WTC11 (cell line): ENCODE results near the gene ZSCAN20.

Source experiments
- ZNF416 ChIP-seq: fragments of 250-450 bp; sonication (Bioruptor Pico); IDR thresholded peaks from 2 replicates; pipeline ENCODE4 v1.9.0; 2021; ENCODE audit warnings: mild to moderate bottlenecking, inconsistent platforms
- TF ChIP-seq, protein P1 (sequence below): fragments of 200-600 bp; IDR thresholded peaks from 2 replicates; pipeline ENCODE4 v1.8.0; 2022; ENCODE audit warnings: antibody characterized with exemption
- TF ChIP-seq, protein P2 (sequence below): sonication (generic); formaldehyde crosslinking; IDR thresholded peaks from 2 replicates; pipeline ENCODE4 v1.8.0; 2022; ENCODE audit warnings: missing genetic modification reagents
- TF ChIP-seq, protein P3 (sequence below): sonication (generic); formaldehyde crosslinking; IDR thresholded peaks from 2 replicates; pipeline ENCODE4 v1.8.1; 2023; ENCODE audit warnings: mild to moderate bottlenecking, missing genetic modification reagents, moderate library complexity

DNA sequence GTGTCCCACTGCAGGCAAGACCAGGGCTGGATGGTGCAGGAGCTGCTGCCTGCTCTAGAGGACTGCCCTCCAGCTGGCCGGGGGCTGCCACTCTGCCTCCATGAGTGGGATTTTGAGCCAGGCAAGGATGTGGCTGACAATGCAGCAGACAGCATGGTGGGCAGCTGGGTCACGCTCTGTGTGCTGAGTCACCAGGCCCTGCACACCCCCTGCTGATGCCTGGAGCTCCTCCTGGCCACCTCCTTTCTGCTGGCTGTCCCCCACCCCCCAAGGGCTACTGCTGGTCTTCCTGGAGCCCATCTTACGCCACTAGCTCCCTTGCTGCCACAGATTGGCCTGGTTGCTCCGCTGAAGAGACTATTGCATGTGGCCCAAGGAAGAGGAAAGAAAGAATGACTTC lies 3.9 kb upstream of the ZSCAN20 start:
- TF ChIP-seq, protein P1, sequence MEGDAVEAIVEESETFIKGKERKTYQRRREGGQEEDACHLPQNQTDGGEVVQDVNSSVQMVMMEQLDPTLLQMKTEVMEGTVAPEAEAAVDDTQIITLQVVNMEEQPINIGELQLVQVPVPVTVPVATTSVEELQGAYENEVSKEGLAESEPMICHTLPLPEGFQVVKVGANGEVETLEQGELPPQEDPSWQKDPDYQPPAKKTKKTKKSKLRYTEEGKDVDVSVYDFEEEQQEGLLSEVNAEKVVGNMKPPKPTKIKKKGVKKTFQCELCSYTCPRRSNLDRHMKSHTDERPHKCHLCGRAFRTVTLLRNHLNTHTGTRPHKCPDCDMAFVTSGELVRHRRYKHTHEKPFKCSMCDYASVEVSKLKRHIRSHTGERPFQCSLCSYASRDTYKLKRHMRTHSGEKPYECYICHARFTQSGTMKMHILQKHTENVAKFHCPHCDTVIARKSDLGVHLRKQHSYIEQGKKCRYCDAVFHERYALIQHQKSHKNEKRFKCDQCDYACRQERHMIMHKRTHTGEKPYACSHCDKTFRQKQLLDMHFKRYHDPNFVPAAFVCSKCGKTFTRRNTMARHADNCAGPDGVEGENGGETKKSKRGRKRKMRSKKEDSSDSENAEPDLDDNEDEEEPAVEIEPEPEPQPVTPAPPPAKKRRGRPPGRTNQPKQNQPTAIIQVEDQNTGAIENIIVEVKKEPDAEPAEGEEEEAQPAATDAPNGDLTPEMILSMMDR, result no peak
- TF ChIP-seq, protein P2, sequence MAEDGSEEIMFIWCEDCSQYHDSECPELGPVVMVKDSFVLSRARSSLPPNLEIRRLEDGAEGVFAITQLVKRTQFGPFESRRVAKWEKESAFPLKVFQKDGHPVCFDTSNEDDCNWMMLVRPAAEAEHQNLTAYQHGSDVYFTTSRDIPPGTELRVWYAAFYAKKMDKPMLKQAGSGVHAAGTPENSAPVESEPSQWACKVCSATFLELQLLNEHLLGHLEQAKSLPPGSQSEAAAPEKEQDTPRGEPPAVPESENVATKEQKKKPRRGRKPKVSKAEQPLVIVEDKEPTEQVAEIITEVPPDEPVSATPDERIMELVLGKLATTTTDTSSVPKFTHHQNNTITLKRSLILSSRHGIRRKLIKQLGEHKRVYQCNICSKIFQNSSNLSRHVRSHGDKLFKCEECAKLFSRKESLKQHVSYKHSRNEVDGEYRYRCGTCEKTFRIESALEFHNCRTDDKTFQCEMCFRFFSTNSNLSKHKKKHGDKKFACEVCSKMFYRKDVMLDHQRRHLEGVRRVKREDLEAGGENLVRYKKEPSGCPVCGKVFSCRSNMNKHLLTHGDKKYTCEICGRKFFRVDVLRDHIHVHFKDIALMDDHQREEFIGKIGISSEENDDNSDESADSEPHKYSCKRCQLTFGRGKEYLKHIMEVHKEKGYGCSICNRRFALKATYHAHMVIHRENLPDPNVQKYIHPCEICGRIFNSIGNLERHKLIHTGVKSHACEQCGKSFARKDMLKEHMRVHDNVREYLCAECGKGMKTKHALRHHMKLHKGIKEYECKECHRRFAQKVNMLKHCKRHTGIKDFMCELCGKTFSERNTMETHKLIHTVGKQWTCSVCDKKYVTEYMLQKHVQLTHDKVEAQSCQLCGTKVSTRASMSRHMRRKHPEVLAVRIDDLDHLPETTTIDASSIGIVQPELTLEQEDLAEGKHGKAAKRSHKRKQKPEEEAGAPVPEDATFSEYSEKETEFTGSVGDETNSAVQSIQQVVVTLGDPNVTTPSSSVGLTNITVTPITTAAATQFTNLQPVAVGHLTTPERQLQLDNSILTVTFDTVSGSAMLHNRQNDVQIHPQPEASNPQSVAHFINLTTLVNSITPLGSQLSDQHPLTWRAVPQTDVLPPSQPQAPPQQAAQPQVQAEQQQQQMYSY, result no peak
- TF ChIP-seq ZNF416, result no peak
- TF ChIP-seq, protein P3, sequence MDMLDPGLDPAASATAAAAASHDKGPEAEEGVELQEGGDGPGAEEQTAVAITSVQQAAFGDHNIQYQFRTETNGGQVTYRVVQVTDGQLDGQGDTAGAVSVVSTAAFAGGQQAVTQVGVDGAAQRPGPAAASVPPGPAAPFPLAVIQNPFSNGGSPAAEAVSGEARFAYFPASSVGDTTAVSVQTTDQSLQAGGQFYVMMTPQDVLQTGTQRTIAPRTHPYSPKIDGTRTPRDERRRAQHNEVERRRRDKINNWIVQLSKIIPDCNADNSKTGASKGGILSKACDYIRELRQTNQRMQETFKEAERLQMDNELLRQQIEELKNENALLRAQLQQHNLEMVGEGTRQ, result no peak
